ENCODE measurements around the gene NFASC. TPM values are rescaled to one million over a fixed set of nuclear protein-coding genes. Genes with fewer than 3 reads are reported as not detected.

Gene NFASC
- total RNA-seq, 2 experiments from 2014 or later = 0.06 to 0.37 TPM

DNA sequence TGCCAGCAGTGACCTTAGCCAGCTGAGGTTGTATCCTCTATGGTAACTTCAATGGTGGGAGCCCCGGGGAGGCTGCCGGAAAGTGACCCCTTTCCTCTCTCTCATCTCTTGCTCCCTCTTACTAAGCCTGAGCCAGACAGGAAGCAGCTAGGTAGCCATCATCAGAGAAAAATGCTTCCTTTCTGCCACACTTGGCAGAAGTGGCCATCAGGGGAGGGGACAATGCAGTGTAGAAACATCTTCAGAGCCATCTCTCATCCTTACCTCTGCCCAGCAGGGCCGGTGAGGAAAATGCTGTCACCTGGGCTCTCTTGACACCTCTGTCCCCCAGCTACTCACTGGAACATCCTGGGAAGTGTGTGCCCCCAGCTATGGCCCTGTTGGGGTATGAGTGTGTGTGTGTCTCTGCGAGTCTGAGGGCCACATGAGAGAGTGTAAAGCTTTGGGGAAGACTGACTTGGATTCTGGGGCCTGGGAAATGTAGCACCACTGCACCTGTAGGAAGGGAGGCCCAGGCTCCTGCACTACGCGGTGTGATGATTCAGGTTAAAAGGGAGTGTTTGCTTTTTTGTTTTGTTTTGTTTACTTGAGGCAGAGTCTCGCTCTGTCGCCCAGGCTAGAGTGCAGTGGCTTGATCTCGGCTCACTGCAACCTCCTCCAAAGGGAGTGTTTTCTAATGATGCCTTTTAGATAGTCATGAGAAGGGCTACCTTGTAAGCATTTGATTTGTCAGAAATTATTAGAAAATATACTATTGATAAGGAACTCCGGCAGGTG lies 123.6 kb downstream of the NFASC start:
- no peaks in the 10 kb centered on the region for H3K36me3 Mint-ChIP-seq
- no peak overlapping the region for H3K27ac Mint-ChIP-seq
- peaks cover 3% of the 10 kb centered on the region for H3K27me3 Mint-ChIP-seq
- no peaks in the 10 kb centered on the region for H3K9me3 Mint-ChIP-seq
- H3K4me3 Mint-ChIP-seq = no peak overlapping the region
- peaks cover 15% of the 10 kb centered on the region for H3K4me1 Mint-ChIP-seq
- DNase-seq = no peak

DNA sequence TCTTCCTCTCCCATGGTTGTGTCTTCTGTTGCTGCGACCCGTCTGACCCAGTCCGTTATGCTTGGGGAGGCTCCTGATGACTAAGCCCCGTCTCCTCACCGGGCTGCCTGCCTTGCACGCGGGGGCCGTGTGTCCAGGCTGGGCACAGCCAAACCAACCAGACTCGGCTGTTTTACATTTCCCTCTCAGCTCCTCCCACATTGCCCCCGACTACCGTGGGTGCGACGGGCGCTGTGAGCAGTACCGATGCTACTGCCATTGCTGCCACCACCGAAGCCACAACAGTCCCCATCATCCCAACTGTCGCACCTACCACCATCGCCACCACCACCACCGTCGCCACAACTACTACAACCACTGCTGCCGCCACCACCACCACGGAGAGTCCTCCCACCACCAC lies 126.3 kb downstream of the NFASC start:
- no peaks in the 10 kb centered on the region for H3K27me3 Mint-ChIP-seq
- peaks cover 13% of the 10 kb centered on the region for H3K4me1 Mint-ChIP-seq
- H3K36me3 Mint-ChIP-seq = no peaks in the 10 kb centered on the region
- H3K27ac Mint-ChIP-seq = no peak overlapping the region
- no peak overlapping the region for H3K4me3 Mint-ChIP-seq
- no peak for DNase-seq
- H3K9me3 Mint-ChIP-seq = no peaks in the 10 kb centered on the region

DNA sequence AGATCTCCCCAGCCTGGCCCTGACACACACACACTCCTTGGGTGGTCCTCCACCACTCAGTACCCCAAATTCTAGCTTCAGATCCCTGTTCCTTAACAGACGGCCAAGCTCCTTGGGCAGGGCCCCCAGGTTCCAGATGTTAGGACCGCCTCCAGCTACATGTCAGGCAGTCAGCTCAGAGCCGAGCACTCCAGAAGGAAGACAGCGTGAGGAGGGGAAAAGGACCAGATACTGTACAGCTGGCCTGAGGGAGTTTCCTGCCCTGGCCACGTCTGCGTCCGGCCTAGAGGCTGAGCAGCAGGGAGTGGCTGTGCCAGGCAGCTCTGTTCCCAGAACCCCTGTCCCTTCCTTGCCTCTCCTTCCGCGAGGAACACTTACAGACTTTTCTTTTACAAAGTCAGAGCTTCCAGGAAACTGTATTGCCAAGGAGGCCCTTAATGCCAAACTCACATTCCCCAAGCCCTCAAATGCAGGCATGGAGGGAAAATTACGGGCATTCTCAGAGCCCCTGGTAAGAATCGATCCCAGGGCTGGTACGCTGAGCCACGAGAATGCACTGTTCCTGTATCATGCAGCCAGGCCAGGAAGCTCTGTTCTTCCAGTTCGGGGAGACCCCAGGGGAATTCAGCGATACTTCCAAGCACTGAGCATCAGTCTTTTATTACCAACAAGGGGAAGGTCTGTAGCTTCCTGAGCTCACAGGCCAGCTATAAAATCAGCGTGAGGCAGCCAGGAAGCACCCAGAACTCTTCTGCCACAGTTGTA lies 127.1 kb downstream of the NFASC start:
- no peak overlapping the region for H3K27ac Mint-ChIP-seq
- H3K36me3 Mint-ChIP-seq = no peaks in the 10 kb centered on the region
- H3K4me3 Mint-ChIP-seq = no peak overlapping the region
- H3K9me3 Mint-ChIP-seq = no peaks in the 10 kb centered on the region
- H3K4me1 Mint-ChIP-seq = peaks cover 5% of the 10 kb centered on the region
- no peak for DNase-seq
- no peaks in the 10 kb centered on the region for H3K27me3 Mint-ChIP-seq

DNA sequence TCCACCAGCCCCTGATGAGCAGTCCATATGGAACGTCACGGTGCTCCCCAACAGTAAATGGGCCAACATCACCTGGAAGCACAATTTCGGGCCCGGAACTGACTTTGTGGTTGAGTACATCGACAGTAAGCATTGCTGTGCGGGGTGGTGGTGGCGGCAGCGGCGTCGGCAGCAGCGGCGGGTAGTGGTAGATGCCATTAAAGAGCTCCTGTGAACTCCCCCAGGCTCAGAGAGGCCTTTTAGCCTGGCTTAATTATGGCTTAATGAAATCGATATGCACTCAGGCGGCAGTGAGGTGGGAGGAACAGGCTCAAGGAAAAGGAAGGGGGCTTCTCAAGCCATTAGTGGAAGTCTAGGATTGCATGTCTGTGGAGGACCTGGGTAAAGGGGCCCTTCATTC lies 130.5 kb downstream of the NFASC start:
- Mint-ChIP-seq H3K4me3 (no peak overlapping the region), H3K36me3 (no peaks in the 10 kb centered on the region), H3K27me3 (no peaks in the 10 kb centered on the region), H3K27ac (no peak overlapping the region), H3K9me3 (no peaks in the 10 kb centered on the region), H3K4me1 (no peaks in the 10 kb centered on the region)
- DNase-seq = no peak

DNA sequence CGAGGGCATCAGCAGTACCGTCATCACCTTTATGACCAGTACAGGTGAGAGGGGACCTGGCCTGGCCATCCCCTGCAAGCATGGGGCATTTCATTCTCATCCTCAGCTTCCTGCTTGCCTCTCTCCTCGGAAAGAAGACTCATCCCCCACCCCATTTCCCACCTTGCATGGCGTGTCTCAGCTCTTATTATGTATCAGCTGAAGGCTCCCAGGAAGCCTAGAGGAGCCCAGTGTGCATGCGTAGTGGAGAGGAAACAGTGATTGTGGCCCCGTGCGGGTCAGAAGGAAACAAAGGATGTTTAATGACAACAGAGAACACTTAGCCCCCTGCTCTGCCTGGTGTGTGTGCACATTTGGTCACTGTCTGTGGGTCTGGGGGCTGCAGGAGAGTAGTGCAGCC lies 132.0 kb downstream of the NFASC start:
- Mint-ChIP-seq H3K27me3 (no peaks in the 10 kb centered on the region), H3K9me3 (no peaks in the 10 kb centered on the region), H3K27ac (no peak overlapping the region), H3K4me1 (no peaks in the 10 kb centered on the region), H3K4me3 (no peak overlapping the region), H3K36me3 (no peaks in the 10 kb centered on the region)
- DNase-seq = no peak

DNA sequence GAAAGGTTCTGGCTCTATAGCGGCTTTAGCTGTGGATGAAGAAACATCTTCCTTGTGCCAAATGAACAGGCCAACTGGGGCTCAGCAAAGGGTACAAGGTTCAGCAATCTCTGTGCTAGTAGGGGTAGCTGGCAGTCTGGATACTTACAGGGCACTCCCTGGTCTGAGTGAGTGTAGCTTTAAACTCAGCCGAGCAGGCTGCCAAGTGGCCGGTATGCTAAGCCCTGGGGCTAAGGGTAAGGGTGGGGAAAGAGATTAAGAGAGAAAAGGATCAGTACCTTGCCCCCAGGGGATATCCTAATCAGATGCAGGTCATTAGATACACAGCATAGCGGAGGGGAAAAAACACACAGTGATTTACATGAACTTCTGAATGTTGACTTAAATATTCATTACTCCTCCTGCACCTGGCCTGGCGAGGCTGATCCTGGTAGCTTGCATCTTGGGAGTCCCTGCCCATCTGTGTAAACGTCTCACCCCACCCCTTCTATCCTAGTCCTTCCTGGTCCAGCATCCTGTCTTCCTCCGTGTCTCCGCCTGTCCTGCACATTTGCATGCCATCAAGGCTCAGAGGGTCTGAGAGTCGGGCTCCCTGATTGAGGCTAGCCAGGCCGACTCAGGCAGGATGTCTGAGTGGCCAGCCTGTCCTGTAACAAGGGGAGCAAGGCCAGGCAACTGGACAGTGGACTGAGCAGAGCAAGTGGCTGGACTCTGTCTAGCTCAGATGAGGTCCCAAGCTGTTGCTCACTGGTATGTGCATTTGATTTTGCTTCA lies 132.9 kb downstream of the NFASC start:
- Mint-ChIP-seq H3K9me3 (no peaks in the 10 kb centered on the region), H3K27me3 (no peaks in the 10 kb centered on the region), H3K4me3 (no peak overlapping the region), H3K4me1 (no peaks in the 10 kb centered on the region), H3K27ac (no peak overlapping the region), H3K36me3 (no peaks in the 10 kb centered on the region)
- DNase-seq = no peak

DNA sequence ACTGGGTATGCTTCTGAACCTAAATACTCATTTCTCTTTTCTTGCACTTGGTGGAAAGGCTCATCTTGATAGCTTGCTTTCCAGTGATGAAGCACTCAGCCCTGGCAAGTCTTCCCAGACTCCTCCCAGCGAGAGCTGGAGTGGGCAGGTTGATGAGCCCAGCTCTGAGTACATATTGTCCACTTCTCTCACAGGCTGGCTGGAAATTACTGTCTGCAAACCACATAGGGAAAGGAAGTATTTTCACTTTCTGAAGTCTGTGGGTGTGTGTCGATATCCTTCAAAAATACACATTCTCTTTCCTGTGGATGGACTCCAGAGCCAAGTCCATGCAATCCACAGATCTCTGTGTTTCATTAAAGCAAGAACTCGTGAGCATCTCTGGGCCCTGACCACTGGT lies 133.7 kb downstream of the NFASC start:
- Mint-ChIP-seq H3K4me3 (no peak overlapping the region), H3K27me3 (no peaks in the 10 kb centered on the region), H3K36me3 (no peaks in the 10 kb centered on the region), H3K4me1 (no peaks in the 10 kb centered on the region), H3K9me3 (no peaks in the 10 kb centered on the region), H3K27ac (no peak overlapping the region)
- no peak for DNase-seq

DNA sequence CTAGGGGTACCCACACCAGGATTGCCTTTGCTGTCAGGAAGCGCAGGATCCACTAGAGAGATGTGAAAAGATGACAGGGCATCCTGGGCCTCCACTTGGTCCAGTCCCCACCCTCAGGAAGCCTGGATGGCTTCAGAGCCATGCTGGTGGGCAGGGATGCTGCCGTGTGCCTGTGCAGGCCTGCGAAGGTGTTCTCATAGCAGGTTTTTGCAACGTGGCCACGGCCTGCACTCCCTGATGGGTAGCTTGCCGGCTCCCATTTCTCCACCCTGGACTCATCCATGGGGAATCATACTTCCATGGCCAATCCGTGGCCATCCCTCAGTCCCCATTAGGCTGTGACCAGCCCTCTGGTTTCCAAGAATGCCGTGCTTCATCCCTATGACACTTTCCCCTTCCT lies 138.2 kb downstream of the NFASC start:
- no peak for DNase-seq
- Mint-ChIP-seq H3K27me3 (no peaks in the 10 kb centered on the region), H3K36me3 (no peaks in the 10 kb centered on the region), H3K9me3 (no peaks in the 10 kb centered on the region), H3K27ac (no peak overlapping the region), H3K4me1 (no peaks in the 10 kb centered on the region), H3K4me3 (no peak overlapping the region)

DNA sequence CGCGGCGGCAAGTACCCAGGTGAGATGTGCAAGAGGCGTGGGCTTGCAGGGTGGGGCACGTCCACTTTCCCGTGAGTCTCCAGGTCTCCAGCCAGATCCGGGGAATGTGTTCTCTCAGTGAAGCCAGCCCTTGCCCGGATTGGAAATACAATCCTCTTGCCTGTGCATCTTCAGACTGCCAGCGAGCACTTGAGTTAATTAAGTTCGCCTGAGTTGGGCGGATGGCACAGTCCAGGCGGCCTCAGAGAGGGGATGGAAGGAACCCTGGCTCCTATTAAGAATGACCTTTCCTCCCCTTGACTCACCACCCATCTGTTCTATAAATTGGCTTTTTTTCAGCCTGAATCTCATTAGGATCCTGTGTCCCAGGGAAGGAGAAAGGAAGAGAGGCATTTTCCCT lies 139.0 kb downstream of the NFASC start:
- H3K27me3 Mint-ChIP-seq = no peaks in the 10 kb centered on the region
- no peak for DNase-seq
- no peak overlapping the region for H3K27ac Mint-ChIP-seq
- H3K9me3 Mint-ChIP-seq = no peaks in the 10 kb centered on the region
- H3K4me1 Mint-ChIP-seq = no peaks in the 10 kb centered on the region
- no peaks in the 10 kb centered on the region for H3K36me3 Mint-ChIP-seq
- no peak overlapping the region for H3K4me3 Mint-ChIP-seq

DNA sequence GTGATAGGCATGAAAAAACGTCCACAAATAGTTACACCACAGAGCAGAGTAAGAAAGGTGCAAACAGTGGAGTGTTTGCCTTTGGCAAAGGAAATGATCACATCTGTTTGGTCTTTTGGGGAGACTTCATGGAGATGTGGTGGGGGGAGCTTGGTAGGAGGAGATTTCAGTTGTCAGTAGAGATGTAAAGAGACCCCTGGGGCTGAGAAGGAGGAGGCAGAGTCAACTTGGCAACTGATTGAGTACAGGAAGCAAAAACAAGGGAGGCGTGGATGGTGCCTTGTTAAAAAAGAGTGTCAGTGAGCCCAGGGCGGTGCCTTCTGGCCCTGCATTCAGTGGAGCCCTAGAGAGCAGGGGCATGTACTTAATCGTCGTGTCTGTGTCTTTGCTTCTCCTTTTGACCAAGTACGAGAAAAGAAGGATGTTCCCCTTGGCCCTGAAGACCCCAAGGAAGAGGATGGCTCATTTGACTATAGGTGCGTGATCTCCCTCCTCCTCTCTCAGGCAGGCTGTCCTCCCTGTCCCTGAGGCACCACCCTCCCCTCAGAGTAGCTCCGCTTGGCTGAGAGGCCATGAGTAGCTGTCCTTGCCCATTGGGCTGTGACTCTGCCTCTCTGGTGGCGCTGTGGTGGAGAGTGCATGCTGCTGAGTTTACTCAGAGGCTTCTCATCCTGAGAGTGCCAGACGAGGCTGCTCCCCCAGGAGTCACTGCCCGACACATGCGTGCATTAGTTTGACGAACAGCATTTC lies 141.9 kb downstream of the NFASC start:
- Mint-ChIP-seq H3K9me3 (no peaks in the 10 kb centered on the region), H3K27ac (no peak overlapping the region), H3K4me1 (no peaks in the 10 kb centered on the region), H3K27me3 (no peaks in the 10 kb centered on the region), H3K4me3 (no peak overlapping the region), H3K36me3 (no peaks in the 10 kb centered on the region)
- no peak for DNase-seq

DNA sequence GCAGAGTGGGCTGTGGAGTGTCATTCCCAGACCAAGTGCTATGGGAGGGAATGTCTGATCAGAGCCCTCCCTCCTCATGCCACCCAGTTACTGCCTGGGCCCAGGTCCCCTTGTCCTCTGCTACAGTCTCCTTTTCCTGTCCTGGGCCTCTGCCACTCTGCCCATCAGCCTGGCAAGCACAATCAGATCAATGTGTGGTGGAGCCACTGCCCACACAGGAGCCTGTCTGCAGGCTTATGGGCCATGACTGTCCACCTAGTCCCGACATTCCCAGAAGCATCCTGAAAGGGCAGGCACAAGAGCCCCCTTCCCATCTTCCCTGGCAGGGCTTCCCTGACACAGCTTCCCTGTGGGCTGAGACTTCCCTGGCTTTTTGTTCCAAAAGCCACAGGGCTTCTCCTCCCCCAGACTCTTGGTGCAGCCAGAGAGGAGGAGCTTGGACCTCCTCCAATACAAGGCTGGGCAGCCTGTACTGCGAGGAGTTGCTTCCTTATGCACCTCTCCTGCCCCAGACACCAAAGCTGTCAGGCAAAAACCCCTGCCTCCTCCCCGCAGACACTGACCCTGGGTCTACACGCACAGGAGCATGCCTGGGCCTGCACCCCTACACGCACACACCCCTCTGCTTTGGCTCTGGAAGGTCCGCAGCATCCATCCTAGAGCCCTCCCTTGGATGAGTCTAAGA lies 143.2 kb downstream of the NFASC start:
- DNase-seq = no peak
- no peaks in the 10 kb centered on the region for H3K9me3 Mint-ChIP-seq
- no peak overlapping the region for H3K4me3 Mint-ChIP-seq
- H3K4me1 Mint-ChIP-seq = no peaks in the 10 kb centered on the region
- no peaks in the 10 kb centered on the region for H3K36me3 Mint-ChIP-seq
- H3K27me3 Mint-ChIP-seq = no peaks in the 10 kb centered on the region
- no peak overlapping the region for H3K27ac Mint-ChIP-seq

DNA sequence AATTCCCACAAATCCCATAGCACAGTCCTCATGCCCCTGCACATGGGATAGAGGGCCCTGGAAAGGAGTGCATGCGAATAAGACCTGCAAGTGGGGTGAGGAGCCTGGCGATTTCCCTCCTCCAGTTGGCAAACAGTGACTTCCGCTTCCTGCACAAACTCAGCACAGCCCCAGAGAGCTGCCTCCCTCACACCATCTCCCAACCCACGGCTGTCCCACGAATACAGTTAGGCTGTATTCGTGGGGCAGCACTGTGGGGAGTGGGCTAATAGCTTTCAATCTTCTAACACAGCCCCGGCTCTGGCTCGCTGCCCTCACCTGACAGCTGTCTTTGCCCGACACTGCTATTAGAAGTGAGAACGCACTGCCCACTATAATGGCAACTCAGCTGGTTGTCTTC lies 144.1 kb downstream of the NFASC start:
- no peaks in the 10 kb centered on the region for H3K4me1 Mint-ChIP-seq
- H3K27me3 Mint-ChIP-seq = no peaks in the 10 kb centered on the region
- no peaks in the 10 kb centered on the region for H3K9me3 Mint-ChIP-seq
- no peaks in the 10 kb centered on the region for H3K36me3 Mint-ChIP-seq
- no peak for DNase-seq
- no peak overlapping the region for H3K4me3 Mint-ChIP-seq
- H3K27ac Mint-ChIP-seq = no peak overlapping the region

DNA sequence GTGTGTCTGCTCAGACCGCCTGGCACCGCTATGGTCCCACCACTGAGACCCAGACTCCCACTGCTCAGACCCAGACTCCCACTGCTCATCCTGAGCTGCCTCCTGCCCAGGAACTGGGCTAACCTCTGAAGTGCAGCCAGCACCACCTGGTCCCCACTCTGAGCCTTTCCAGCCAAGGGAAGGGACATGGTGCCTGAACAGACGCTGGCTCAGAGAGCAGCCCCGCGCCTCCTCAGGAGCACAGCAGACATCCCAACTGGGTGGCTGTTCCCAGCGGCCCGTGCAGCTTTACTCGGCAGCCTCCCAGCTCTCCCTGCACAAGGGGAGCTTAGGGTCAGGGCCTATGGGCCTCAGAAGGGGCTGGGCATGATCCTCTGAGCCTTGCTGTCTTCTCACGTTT lies 144.6 kb downstream of the NFASC start:
- H3K4me1 Mint-ChIP-seq = no peaks in the 10 kb centered on the region
- no peaks in the 10 kb centered on the region for H3K9me3 Mint-ChIP-seq
- no peak overlapping the region for H3K27ac Mint-ChIP-seq
- no peak overlapping the region for H3K4me3 Mint-ChIP-seq
- no peaks in the 10 kb centered on the region for H3K27me3 Mint-ChIP-seq
- no peak for DNase-seq
- no peaks in the 10 kb centered on the region for H3K36me3 Mint-ChIP-seq

DNA sequence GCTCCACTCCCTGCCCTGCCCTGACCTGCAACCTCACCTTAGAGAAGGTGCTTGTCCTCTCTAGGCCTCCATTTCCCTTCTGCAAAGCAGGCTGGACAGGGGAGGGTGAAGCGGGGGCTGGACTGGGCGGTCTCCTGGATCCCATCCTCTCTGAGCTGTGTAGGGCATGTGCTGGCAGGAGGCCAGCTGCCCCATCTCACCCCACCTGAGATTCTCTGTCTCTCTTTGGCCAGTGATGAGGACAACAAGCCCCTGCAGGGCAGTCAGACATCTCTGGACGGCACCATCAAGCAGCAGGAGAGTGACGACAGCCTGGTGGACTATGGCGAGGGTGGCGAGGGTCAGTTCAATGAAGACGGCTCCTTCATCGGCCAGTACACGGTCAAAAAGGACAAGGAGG lies 145.4 kb downstream of the NFASC start:
- H3K9me3 Mint-ChIP-seq = no peaks in the 10 kb centered on the region
- no peak for DNase-seq
- no peaks in the 10 kb centered on the region for H3K27me3 Mint-ChIP-seq
- H3K27ac Mint-ChIP-seq = no peak overlapping the region
- no peaks in the 10 kb centered on the region for H3K36me3 Mint-ChIP-seq
- no peaks in the 10 kb centered on the region for H3K4me1 Mint-ChIP-seq
- H3K4me3 Mint-ChIP-seq = no peak overlapping the region
